Suprapubic skin (tissue), 4 donors: ENCODE data around the gene CFAP100. TPM values are rescaled to one million over a fixed set of nuclear protein-coding genes. Genes with fewer than 3 reads are reported as not detected.

Experiments used
- DNase-seq, 2 donors: peaks; one replicate each; pipeline ENCODE4 v3.0.0-alpha.2; 2019; ENCODE audit warnings: low spot score in 2 of 2
- H3K27ac ChIP-seq: fragments of 200-600 bp; sonication (generic); one replicate; pipeline ENCODE4 v1.5.1; 2019
- H3K27me3 ChIP-seq: fragments of 200-600 bp; sonication (generic); one replicate; pipeline ENCODE4 v1.5.1; 2019
- H3K36me3 ChIP-seq: fragments of 200-600 bp; sonication (generic); one replicate; pipeline ENCODE4 v1.5.1; 2019
- H3K4me1 ChIP-seq: fragments of 200-600 bp; sonication (generic); one replicate; pipeline ENCODE4 v1.5.1; 2019
- H3K4me3 ChIP-seq: fragments of 200-600 bp; sonication (generic); one replicate; pipeline ENCODE4 v1.5.1; 2019; ENCODE audit warnings: mild to moderate bottlenecking
- H3K9me3 ChIP-seq: fragments of 200-600 bp; sonication (generic); one replicate; pipeline ENCODE4 v1.5.1; 2019
- CTCF ChIP-seq, 2 donors: fragments of 200-600 bp in 1 of 2; fragments of 450-650 bp in 1 of 2; sonication (generic) in 1 of 2; IDR thresholded peaks; one replicate each; pipeline ENCODE4 v1.5.1; 2016 to 2019; ENCODE audit warnings: antibody characterized with exemption in 2 of 2, mild to moderate bottlenecking in 1 of 2, moderate library complexity in 1 of 2
- EP300 ChIP-seq: sonication (generic); formaldehyde crosslinking; IDR thresholded peaks from one replicate; pipeline ENCODE4 v1.6.1; 2017; ENCODE audit warnings: antibody characterized with exemption
- POLR2A ChIP-seq, 2 donors: fragments of 450-650 bp; IDR thresholded peaks; one replicate each; pipeline ENCODE4 v1.6.1; 2017; ENCODE audit warnings: antibody characterized with exemption in 2 of 2, mild to moderate bottlenecking in 2 of 2, moderate library complexity in 2 of 2
- POLR2AphosphoS5 ChIP-seq, 3 donors: sonication (generic); formaldehyde crosslinking; IDR thresholded peaks; one replicate each; pipeline ENCODE4 v1.6.1; 2017; ENCODE audit warnings: antibody characterized with exemption in 3 of 3
- WGBS: methylation state at CpG from one replicate; pipeline ENCODE4 v1.1.5; 2018; 5-methylcytosine and 5-hydroxymethylcytosine counted together
- total RNA-seq, 4 donors: library from RNA; depleted of rRNA; stranded (reverse); fragments of >200 nt; gene quantifications; one replicate each; pipeline ENCODE4 v1.1.0, GENCODE V29; 2016

Gene CFAP100
- total RNA-seq, 4 donors from 2014 or later = not detected

DNA sequence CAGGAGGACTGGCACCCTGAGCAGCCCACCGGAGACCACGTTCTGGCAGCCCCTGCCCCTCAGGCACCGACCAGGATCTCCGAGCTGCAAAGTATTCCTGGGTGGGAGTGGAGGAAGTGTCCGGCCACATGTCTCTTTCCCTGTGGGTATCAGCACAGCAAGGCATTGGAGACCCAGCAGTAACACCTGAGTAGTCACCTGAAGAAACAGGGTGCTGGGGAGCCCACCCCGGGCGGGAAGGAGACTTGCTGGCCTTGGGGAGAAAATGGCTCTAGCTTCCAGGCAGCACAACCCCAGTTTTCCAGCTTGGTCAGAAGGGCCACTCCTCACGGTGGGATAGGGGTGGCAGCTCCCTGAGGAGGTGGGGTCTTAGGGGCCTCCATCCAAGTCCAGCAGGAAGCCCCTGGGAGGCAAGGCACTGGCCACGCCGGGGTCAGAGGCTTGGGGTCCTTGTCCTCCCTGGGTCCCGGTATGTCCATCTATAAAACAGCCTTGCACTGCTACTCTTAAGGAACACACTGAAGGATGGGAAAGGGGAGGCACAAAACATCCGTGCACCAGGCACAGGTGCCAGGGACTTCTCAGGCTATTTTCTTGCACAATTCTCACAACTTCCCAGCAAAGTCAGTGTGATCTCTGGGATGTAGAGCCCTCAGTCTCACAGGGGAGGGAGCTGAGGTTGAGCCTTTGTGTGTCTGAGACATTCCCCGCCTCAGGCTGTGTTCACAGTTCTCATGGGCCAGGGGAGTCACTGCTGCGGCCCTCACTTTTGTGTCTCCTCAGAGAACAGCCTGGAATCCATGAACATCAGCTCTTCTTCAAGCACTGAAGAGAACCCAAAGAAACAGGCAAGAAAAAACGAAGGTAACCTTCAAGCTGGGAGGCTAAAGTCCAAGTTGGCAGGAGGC lies 11.9 kb downstream of the CFAP100 start:
- Histone ChIP-seq H3K4me3 (no peak overlapping the region), H3K4me1 (no peaks in the 10 kb centered on the region), H3K27me3 (peaks cover 39% of the 10 kb centered on the region), H3K36me3 (no peaks in the 10 kb centered on the region), H3K27ac (no peak overlapping the region), H3K9me3 (no peaks in the 10 kb centered on the region)
- WGBS = 89% methylated on average over 13 of the region's 15 CpGs
- DNase-seq = no peak
- TF ChIP-seq EP300 (no peak), POLR2AphosphoS5 (IDR thresholded peaks at IDR 0.05) (no peak), POLR2A (IDR thresholded peaks at IDR 0.05) (no peak), CTCF (IDR thresholded peaks at IDR 0.05) (no peak)

- H3K4me1 ChIP-seq = no peaks in the 10 kb centered on the region
- 75% methylated on average over 5 of the region's 5 CpGs for WGBS
- no peak for TF ChIP-seq POLR2A (IDR thresholded peaks at IDR 0.05)
- TF ChIP-seq EP300 = no peak
- no peak for TF ChIP-seq POLR2AphosphoS5 (IDR thresholded peaks at IDR 0.05)
- no peak for TF ChIP-seq CTCF (IDR thresholded peaks at IDR 0.05)
- peaks cover 34% of the 10 kb centered on the region for H3K27me3 ChIP-seq
- no peak for DNase-seq
- H3K36me3 ChIP-seq = no peaks in the 10 kb centered on the region
- no peak overlapping the region for H3K27ac ChIP-seq
- no peaks in the 10 kb centered on the region for H3K9me3 ChIP-seq
- no peak overlapping the region for H3K4me3 ChIP-seq
Measured at GRCh38 chr3:126407412-126408044, 12.8 kb downstream of the CFAP100 start.

DNA sequence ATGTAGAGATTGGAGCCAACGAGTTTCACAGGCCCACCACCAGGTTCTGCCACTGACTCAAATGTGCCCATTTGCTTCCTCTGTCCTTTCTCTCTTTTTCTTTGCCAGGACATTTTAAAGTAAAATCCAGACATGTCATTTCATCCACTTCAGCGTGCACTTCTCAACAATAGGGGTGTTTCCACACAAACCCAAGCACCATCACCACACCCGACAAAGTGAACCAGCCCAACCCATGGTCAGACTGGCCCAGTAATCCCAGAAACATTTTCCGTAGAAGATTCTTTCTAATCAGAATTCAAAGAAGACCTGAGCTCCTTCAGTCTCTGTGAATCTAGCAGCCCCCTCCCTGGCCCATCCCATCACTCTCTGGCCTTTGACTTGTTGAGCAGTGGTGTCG lies 13.4 kb downstream of the CFAP100 start:
- TF ChIP-seq EP300 = no peak
- TF ChIP-seq POLR2AphosphoS5 (IDR thresholded peaks at IDR 0.05) = no peak
- TF ChIP-seq POLR2A (IDR thresholded peaks at IDR 0.05) = no peak
- no peak for TF ChIP-seq CTCF (IDR thresholded peaks at IDR 0.05)
- H3K27me3 ChIP-seq = peaks cover 37% of the 10 kb centered on the region
- 81% methylated on average over 5 of the region's 5 CpGs for WGBS

DNA sequence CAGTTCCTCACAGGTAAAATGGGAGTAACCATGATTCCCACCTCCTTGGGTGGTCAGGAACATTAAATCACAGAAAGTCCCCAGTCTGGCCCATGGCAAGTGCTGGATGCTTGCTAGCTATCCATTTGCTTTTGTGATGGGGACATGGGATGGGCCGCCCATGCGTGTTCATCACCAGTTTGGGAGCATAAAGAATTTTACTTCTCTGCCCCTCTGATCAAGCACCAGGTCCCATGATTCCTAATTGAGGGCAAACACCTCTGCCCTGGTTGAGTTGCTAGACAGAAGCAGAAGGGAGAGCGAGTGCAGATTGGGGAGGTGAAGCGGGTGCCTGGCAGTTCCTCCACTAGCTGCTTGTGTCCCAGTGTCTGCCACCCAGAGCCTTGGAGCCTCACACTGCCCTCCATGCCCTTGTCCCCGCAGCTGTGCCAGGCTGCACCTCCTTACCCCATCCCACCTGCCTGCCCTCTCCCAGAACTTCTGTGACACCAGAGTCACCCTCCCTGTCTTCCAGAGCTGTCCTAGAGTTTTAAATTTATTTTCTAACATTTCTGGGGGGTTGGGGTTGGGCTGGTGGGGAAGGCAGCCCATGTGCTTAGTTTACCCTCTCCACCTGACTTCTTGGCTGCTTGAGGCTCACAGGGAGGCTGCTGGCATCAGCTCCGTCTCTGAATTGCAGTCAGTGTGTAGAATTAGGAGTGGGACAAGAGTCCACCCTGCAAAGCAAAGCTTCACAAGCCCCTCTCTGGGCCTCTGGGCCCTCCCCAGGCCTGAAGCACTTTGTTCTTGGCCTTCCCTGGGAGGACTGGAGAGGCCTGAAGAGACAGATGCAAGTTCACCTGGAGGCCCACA lies 18.4 kb downstream of the CFAP100 start:
- Histone ChIP-seq H3K27me3 (peaks cover 58% of the 10 kb centered on the region), H3K9me3 (no peaks in the 10 kb centered on the region), H3K36me3 (no peaks in the 10 kb centered on the region), H3K4me3 (no peak overlapping the region), H3K4me1 (no peaks in the 10 kb centered on the region), H3K27ac (no peak overlapping the region)
- no peak for TF ChIP-seq POLR2A (IDR thresholded peaks at IDR 0.05)
- TF ChIP-seq CTCF (IDR thresholded peaks at IDR 0.05) = no peak
- no peak for TF ChIP-seq POLR2AphosphoS5 (IDR thresholded peaks at IDR 0.05)
- no peak for TF ChIP-seq EP300
- DNase-seq = peak in 1 of 2 donors; percentile 53
- 95% methylated on average over 6 of the region's 6 CpGs for WGBS

More for the DNA sequence above, 13.4 kb downstream of the CFAP100 start:
- no peaks in the 10 kb centered on the region for H3K36me3 ChIP-seq
- no peak overlapping the region for H3K27ac ChIP-seq
- no peak for DNase-seq
- no peaks in the 10 kb centered on the region for H3K4me1 ChIP-seq
- H3K4me3 ChIP-seq = no peak overlapping the region
- no peaks in the 10 kb centered on the region for H3K9me3 ChIP-seq
